SK-N-SH (cell line): ENCODE measurements around the gene TMEM240. TPM values are rescaled to one million over a fixed set of nuclear protein-coding genes. Genes with fewer than 3 reads are reported as not detected.

Source experiments
- CTCF ChIA-PET: fragments of 300-600, 350-600 bp; formaldehyde crosslinking; extraction: SDS; loops from one replicate; lab custom pipeline; 2021; lab: Yijun Ruan, JAX
- POLR2A ChIA-PET: fragments of 350-600 bp; sonication (Branson Sonifier 250); formaldehyde crosslinking; extraction: SDS; loops from one replicate; lab custom pipeline; 2020; ENCODE audit warnings: antibody characterized with exemption, inconsistent platforms; lab: Yijun Ruan, JAX
- DNase-seq: peaks from one replicate; pipeline ENCODE4 v3.0.0; 2012
- H2AFZ ChIP-seq: fragments of 200-600 bp; sonication (generic); 2 replicates; pipeline ENCODE4 v1.8.1; 2016; ENCODE audit warnings: antibody characterized with exemption, mild to moderate bottlenecking, low read depth
- H3F3A ChIP-seq: fragments of 200-600 bp; sonication (generic); replicated peaks from 2 replicates; pipeline ENCODE3; 2016; ENCODE audit warnings: antibody characterized with exemption, mild to moderate bottlenecking; ENCODE audit not compliant: insufficient read depth
- H3K27ac ChIP-seq, 2 experiments: fragments of 200-500 bp in 1 of 2; fragments of 200-600 bp in 1 of 2; sonication (Bioruptor generic) in 1 of 2; sonication (generic), shearing (Covaris generic) in 1 of 2; 2 replicates each; pipeline versions ENCODE4 v1.5.1 to v1.6.1; 2014 to 2016; ENCODE audit warnings: low read depth in 2 of 2, inconsistent platforms in 1 of 2, low read length in 1 of 2, mild to moderate bottlenecking in 1 of 2, mixed read lengths in 1 of 2
- H3K27me3 ChIP-seq: fragments of 200-600 bp; sonication (generic), shearing (Covaris generic); 2 replicates; pipeline ENCODE4 v1.6.1; 2016; ENCODE audit warnings: mixed run types; ENCODE audit not compliant: insufficient read depth
- H3K36me3 ChIP-seq, 2 experiments: fragments of 200-500 bp in 1 of 2; fragments of 200-600 bp in 1 of 2; sonication (Bioruptor generic) in 1 of 2; sonication (generic) in 1 of 2; replicated peaks in 1 of 2; 2 replicates each; pipeline versions ENCODE3 to v1.5.1; 2014 to 2016; ENCODE audit warnings: low read length in 1 of 2, mild to moderate bottlenecking in 1 of 2; ENCODE audit not compliant: insufficient read depth in 2 of 2, control insufficient read depth in 1 of 2
- H3K4me1 ChIP-seq, 2 experiments: fragments of 200-500 bp in 1 of 2; fragments of 200-600 bp in 1 of 2; sonication (Bioruptor generic) in 1 of 2; sonication (generic), shearing (Covaris generic) in 1 of 2; 2 replicates each; pipeline versions ENCODE4 v1.5.1 to v1.6.1; 2014 to 2016; ENCODE audit warnings: low read depth in 1 of 2, low read length in 1 of 2, mixed run types in 1 of 2; ENCODE audit not compliant: insufficient read depth in 2 of 2, control insufficient read depth in 1 of 2
- H3K4me2 ChIP-seq: fragments of 200-600 bp; sonication (generic), shearing (Covaris generic); 2 replicates; pipeline ENCODE4 v1.6.1; 2017; ENCODE audit warnings: mixed run types
- H3K4me3 ChIP-seq, 2 experiments: fragments of 200-500 bp in 1 of 2; fragments of 200-600 bp in 1 of 2; sonication (Bioruptor generic) in 1 of 2; sonication (generic), shearing (Covaris generic) in 1 of 2; 2 replicates each; pipeline versions ENCODE4 v1.5.1 to v1.8.1; 2014 to 2016; ENCODE audit warnings: low read depth in 2 of 2, inconsistent platforms in 1 of 2, low read length in 1 of 2, mild to moderate bottlenecking in 1 of 2, mixed read lengths in 1 of 2, moderate library complexity in 1 of 2
- H3K79me2 ChIP-seq: fragments of 200-600 bp; sonication (generic); 2 replicates; pipeline ENCODE4 v1.8.1; 2017; ENCODE audit warnings: mild to moderate bottlenecking; ENCODE audit not compliant: insufficient read depth
- H3K9ac ChIP-seq: fragments of 200-600 bp; sonication (generic); 2 replicates; pipeline ENCODE4 v1.6.1; 2017; ENCODE audit warnings: mixed run types
- H3K9me2 ChIP-seq: fragments of 200-600 bp; sonication (generic); 2 replicates; pipeline ENCODE4 v1.6.1; 2017; ENCODE audit warnings: mixed run types
- H3K9me3 ChIP-seq: fragments of 200-600 bp; sonication (generic); 2 replicates; pipeline ENCODE4 v1.6.1; 2017; ENCODE audit warnings: mixed run types, mild to moderate bottlenecking, moderate library complexity
- H4K20me1 ChIP-seq: fragments of 200-600 bp; sonication (generic); 2 replicates; pipeline ENCODE4 v1.6.1; 2017; ENCODE audit warnings: mild to moderate bottlenecking, mixed run types; ENCODE audit not compliant: insufficient read depth
- CHD2 ChIP-seq: fragments of 150-350 bp; IDR thresholded peaks from 2 replicates; pipeline ENCODE4 v1.6.1; 2018; ENCODE audit warnings: low read length; ENCODE audit not compliant: partially characterized antibody
- ELF1 ChIP-seq: IDR thresholded peaks from 2 replicates; pipeline ENCODE4 v1.4.0; 2012
- EP300 ChIP-seq, 2 experiments: IDR thresholded peaks; 2 replicates each; pipeline versions ENCODE4 v1.4.0 to v1.6.1; 2012; ENCODE audit warnings: borderline replicate concordance in 1 of 2, low read depth in 1 of 2, low read length in 1 of 2
- FOXJ3 ChIP-seq: sonication (generic); formaldehyde crosslinking; IDR thresholded peaks from 2 replicates; pipeline ENCODE4 v1.5.1; 2020; ENCODE audit warnings: mild to moderate bottlenecking, missing genetic modification reagents
- FOXM1 ChIP-seq: IDR thresholded peaks from 2 replicates; pipeline ENCODE4 v1.4.0; 2012; ENCODE audit warnings: low read depth, mild to moderate bottlenecking
- GATA2 ChIP-seq: sonication (generic); formaldehyde crosslinking; IDR thresholded peaks from 2 replicates; pipeline ENCODE4 v1.5.0; 2020; ENCODE audit warnings: mild to moderate bottlenecking, missing genetic modification reagents
- IRF3 ChIP-seq: fragments of 150-350 bp; IDR thresholded peaks from 2 replicates; pipeline ENCODE4 v1.6.1; 2016; ENCODE audit warnings: mild to moderate bottlenecking, low read depth, low read length
- MAX ChIP-seq: IDR thresholded peaks from 2 replicates; pipeline ENCODE4 v1.4.0; 2012; ENCODE audit warnings: low read depth
- MXI1 ChIP-seq: IDR thresholded peaks from 2 replicates; pipeline ENCODE4 v1.6.1; 2012; ENCODE audit warnings: mild to moderate bottlenecking, low read depth, low read length, improper control_type of control experiment
- NFIC ChIP-seq: IDR thresholded peaks from 2 replicates; pipeline ENCODE4 v1.4.0; 2012; ENCODE audit warnings: borderline replicate concordance
- POLR2AphosphoS5 ChIP-seq: IDR thresholded peaks from 2 replicates; pipeline ENCODE4 v1.6.1; 2012; ENCODE audit warnings: low read depth, low read length
- RAD21 ChIP-seq: IDR thresholded peaks from 2 replicates; pipeline ENCODE4 v1.6.1; 2012; ENCODE audit warnings: mild to moderate bottlenecking, low read length
- RCOR1 ChIP-seq: fragments of 150-350 bp; IDR thresholded peaks from 2 replicates; pipeline ENCODE4 v1.6.1; 2017; ENCODE audit warnings: antibody characterized with exemption, low read length
- RFX5 ChIP-seq: IDR thresholded peaks from 2 replicates; pipeline ENCODE4 v1.6.1; 2012; ENCODE audit warnings: mild to moderate bottlenecking, improper control_type of control experiment, low read length
- TCF12 ChIP-seq: IDR thresholded peaks from 2 replicates; pipeline ENCODE4 v1.4.0; 2012
- TEAD4 ChIP-seq: IDR thresholded peaks from 2 replicates; pipeline ENCODE4 v1.4.0; 2012; ENCODE audit warnings: mild to moderate bottlenecking, borderline replicate concordance; ENCODE audit not compliant: insufficient read depth
- YY1 ChIP-seq: IDR thresholded peaks from 2 replicates; pipeline ENCODE4 v1.4.0; 2012; ENCODE audit warnings: low read depth, mild to moderate bottlenecking
- WGBS: methylation state at CpG from one replicate; pipeline ENCODE4 v1.1.6; 2017; ENCODE audit warnings: low lambda C conversion rate; 5-methylcytosine and 5-hydroxymethylcytosine counted together
- polyA plus RNA-seq, 3 experiments: library from polyadenylated mRNA; depleted of rRNA; stranded (reverse); fragments of >200 nt; gene quantifications; 2 replicates each; pipeline ENCODE4 v1.2.3, GENCODE V29; 2012

TMEM240 gene
- polyA plus RNA-seq, 1 of the 3 experiments (the other 2 are of a cell fraction): 6.5 TPM

GRCh38 chr1:1544544-1544943, 4.1 kb upstream of the TMEM240 start:
- H3K9ac ChIP-seq: no peak overlapping the region
- no peaks in the 10 kb centered on the region for H3K9me3 ChIP-seq
- peaks cover 0 to 35% of the 10 kb centered on the region in 2 experiments for H3K36me3 ChIP-seq
- peaks cover 0 to 14% of the 10 kb centered on the region in 2 experiments; a peak in 1 of 4 replicates for H3K4me1 ChIP-seq
- H4K20me1 ChIP-seq: no peaks in the 10 kb centered on the region
- H3K9me2 ChIP-seq: no peaks in the 10 kb centered on the region
- TF ChIP-seq ELF1: no peak
- TF ChIP-seq NFIC: no peak
- TF ChIP-seq RFX5: no peak
- TF ChIP-seq MAX: no peak
- TF ChIP-seq FOXJ3: no peak
- no peak for TF ChIP-seq CHD2
- no peak for TF ChIP-seq TEAD4
- no peak for TF ChIP-seq MXI1
- no peak for TF ChIP-seq POLR2AphosphoS5
- TF ChIP-seq RAD21: no peak
- TF ChIP-seq GATA2 (CRISPR knock-in tag): no peak
- no peak for TF ChIP-seq FOXM1
- no peak for TF ChIP-seq EP300 (IDR thresholded peaks at IDR 0.05; ENCODE audit: borderline replicate concordance in 1 of 2, low read depth in 1 of 2, low read length in 1 of 2)
- no peak for TF ChIP-seq RCOR1
- no peak for TF ChIP-seq YY1
- TF ChIP-seq IRF3: no peak
- H3K4me3 ChIP-seq: no peak overlapping the region
- DNase-seq: no peak
- ChIA-PET POLR2A (interaction anchor here (1.2 kb wide), 1 partner anchor 11 kb away, joined by 3 read pairs; no protein-coding TSS in a partner anchor), CTCF (no interaction called here)
- H3K27ac ChIP-seq: no peak overlapping the region
- H3K79me2 ChIP-seq: peaks cover 27% of the 10 kb centered on the region; the same call in 1 of the 2 replicates
- no peaks in the 10 kb centered on the region for H3K27me3 ChIP-seq
- H3F3A ChIP-seq: peaks cover 5% of the 10 kb centered on the region
- 100% methylated on average over 7 of the region's 10 CpGs for WGBS
- H3K4me2 ChIP-seq: no peak overlapping the region
- H2AFZ ChIP-seq: no peak overlapping the region

GRCh38 chr1:1543706-1544099, 3.3 kb upstream of the TMEM240 start:
- Histone ChIP-seq H3F3A (peaks cover 5% of the 10 kb centered on the region), H3K9me2 (no peaks in the 10 kb centered on the region), H3K79me2 (peaks cover 18% of the 10 kb centered on the region; the same call in 1 of the 2 replicates), H3K27me3 (no peaks in the 10 kb centered on the region), H3K9ac (no peak overlapping the region), H4K20me1 (no peaks in the 10 kb centered on the region), H3K36me3 (peaks cover 0 to 37% of the 10 kb centered on the region in 2 experiments), H3K4me1 (peaks cover 0 to 22% of the 10 kb centered on the region in 2 experiments; a peak in 1 of 4 replicates), H3K9me3 (no peaks in the 10 kb centered on the region), H3K27ac (no peak overlapping the region), H2AFZ (no peak overlapping the region), H3K4me3 (no peak overlapping the region), H3K4me2 (no peak overlapping the region)
- DNase-seq: peak; percentile 58
- POLR2A ChIA-PET: interaction anchor here (1.2 kb wide), 1 partner anchor 12 kb away, joined by 3 read pairs; no protein-coding TSS in a partner anchor
- 81% methylated on average over 17 of the region's 19 CpGs for WGBS
- CTCF ChIA-PET: no interaction called here
- TF ChIP-seq TCF12 (no peak), RFX5 (no peak), MXI1 (peak; percentile 79), FOXJ3 (no peak), ELF1 (no peak)
- TF ChIP-seq, all 33 proteins: peak for 1
